Duodenal mucosa (tissue), 2 donors: Measurements from ENCODE around the gene AKR1C2.
"Not testable (repeated sequence)": the region's sequence is repeated elsewhere in the genome, so short reads cannot be mapped to it uniquely, and the experiment has no call there.

Experiments
- H3K27ac ChIP-seq: one replicate; pipeline ENCODE4 v1.7.0; 2013; ENCODE audit warnings: low read depth, low read length
- H3K27me3 ChIP-seq, 2 donors: one replicate each; pipeline ENCODE4 v1.7.0; 2013; ENCODE audit warnings: low read length in 2 of 2, control low read depth in 1 of 2; ENCODE audit not compliant: insufficient read depth in 2 of 2, control insufficient read depth in 1 of 2
- H3K36me3 ChIP-seq, 2 donors: one replicate each; pipeline ENCODE4 v1.7.0; 2013; ENCODE audit warnings: low read length in 2 of 2, control low read depth in 1 of 2; ENCODE audit not compliant: insufficient read depth in 2 of 2, control insufficient read depth in 1 of 2
- H3K4me1 ChIP-seq, 2 donors: one replicate each; pipeline ENCODE4 v1.7.0; 2013; ENCODE audit warnings: low read length in 2 of 2, control low read depth in 1 of 2; ENCODE audit not compliant: insufficient read depth in 2 of 2, control insufficient read depth in 1 of 2
- H3K4me3 ChIP-seq, 2 donors: one replicate each; pipeline ENCODE4 v1.7.0; 2013; ENCODE audit warnings: low read length in 2 of 2, low read depth in 1 of 2
- H3K9ac ChIP-seq, 2 donors: one replicate each; pipeline ENCODE4 v1.7.0; 2013; ENCODE audit warnings: low read length in 2 of 2, low read depth in 1 of 2
- H3K9me3 ChIP-seq, 2 donors: one replicate each; pipeline ENCODE4 v1.7.0; 2013; ENCODE audit warnings: low read length in 2 of 2, control low read depth in 1 of 2; ENCODE audit not compliant: control insufficient read depth in 1 of 2

AKR1C2 gene

DNA sequence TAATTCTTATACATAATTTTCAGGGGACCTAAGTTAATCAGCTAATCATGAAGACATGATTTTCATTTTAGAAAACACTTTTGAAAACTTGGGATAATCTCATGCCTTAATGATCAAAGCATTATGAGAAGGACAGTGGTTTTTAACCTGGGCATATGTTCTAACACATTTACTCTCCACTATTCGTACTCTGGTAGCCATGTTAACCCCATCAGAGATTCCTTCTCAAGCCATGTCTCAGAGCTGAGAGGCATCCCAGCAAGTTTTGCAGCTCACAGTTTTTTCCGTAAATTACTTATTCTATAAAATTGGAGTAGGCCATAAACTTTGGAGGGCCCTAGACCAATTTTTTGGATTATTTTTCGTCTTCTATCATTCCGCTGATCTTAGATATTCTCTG lies 24.8 kb downstream of the AKR1C2 start:
- Histone ChIP-seq H3K36me3 (no peaks in the 10 kb centered on the region), H3K9me3 (no peaks in the 10 kb centered on the region), H3K27me3 (no peaks in the 10 kb centered on the region), H3K27ac (no peak overlapping the region), H3K4me3 (no peak overlapping the region), H3K4me1 (peaks cover 9 to 10% of the 10 kb centered on the region in 2 donors), H3K9ac (no peak overlapping the region)

DNA sequence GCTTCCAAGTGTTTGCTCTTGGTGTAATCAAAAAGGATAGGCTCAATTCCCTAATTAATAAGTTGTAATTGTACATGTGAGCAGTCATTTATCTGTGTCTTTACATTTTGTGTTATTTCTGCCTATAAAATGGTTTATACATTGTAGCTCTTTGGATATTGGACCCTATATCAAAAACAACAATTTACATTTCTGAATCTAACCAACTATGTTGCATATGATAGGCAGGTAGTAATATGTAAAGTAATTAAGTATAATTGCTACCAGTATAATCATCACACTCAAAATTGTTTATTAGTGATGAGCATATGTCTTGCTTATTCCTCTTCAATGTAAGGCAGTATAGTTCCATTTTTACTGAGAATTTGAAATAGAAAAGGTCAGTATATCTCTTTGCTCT lies 26.6 kb downstream of the AKR1C2 start:
- Histone ChIP-seq H3K27me3 (no peaks in the 10 kb centered on the region), H3K4me3 (no peak overlapping the region), H3K27ac (no peak overlapping the region), H3K9ac (no peak overlapping the region), H3K36me3 (peaks cover 0 to 3% of the 10 kb centered on the region in 2 donors), H3K9me3 (no peaks in the 10 kb centered on the region), H3K4me1 (peaks cover 5 to 7% of the 10 kb centered on the region in 2 donors)

DNA sequence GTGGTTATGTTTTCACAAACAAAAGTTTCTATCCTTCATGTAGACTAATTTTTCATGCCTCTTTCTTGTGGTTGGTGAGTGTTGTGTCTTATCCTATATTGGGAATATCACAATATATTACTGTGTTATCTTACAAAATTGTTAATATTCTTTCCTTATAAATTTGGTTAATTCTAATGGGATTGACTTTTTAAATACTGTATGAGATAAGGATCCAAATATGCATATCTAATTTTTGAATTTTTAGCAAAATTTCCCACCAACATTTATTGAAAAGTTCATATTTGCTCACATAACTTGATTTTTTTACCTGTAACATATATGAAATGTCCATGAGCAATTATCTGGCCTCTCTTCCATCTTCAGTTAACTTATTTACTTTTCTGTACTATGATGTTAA lies 29.3 kb downstream of the AKR1C2 start:
- not testable (repeated sequence) for H3K9ac ChIP-seq, H3K27me3 ChIP-seq, H3K9me3 ChIP-seq, H3K36me3 ChIP-seq, H3K4me3 ChIP-seq, H3K27ac ChIP-seq, H3K4me1 ChIP-seq

DNA sequence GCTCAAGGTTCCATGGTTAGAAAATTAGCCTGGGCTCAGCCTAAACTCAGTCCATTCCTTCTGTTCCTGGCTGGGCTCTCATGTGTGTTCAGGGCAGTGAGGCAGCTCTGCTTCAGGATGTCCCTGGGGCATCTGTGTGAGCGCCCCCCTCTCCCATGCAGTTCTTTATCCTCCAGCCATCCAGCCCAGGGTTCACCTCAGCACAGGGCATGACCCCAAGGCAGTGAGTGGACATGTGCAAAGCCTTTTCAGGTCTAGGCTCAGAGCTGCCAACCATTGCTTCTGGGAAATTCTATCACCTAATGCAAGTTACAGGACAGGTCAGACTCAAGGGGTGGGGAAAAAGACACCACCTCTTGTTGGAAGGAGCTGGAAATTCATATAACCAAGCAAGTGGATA lies 30.4 kb downstream of the AKR1C2 start:
- H3K36me3 ChIP-seq, H3K27ac ChIP-seq, H3K27me3 ChIP-seq, H3K4me1 ChIP-seq, H3K9ac ChIP-seq, H3K9me3 ChIP-seq, H3K4me3 ChIP-seq: not testable (repeated sequence)

DNA sequence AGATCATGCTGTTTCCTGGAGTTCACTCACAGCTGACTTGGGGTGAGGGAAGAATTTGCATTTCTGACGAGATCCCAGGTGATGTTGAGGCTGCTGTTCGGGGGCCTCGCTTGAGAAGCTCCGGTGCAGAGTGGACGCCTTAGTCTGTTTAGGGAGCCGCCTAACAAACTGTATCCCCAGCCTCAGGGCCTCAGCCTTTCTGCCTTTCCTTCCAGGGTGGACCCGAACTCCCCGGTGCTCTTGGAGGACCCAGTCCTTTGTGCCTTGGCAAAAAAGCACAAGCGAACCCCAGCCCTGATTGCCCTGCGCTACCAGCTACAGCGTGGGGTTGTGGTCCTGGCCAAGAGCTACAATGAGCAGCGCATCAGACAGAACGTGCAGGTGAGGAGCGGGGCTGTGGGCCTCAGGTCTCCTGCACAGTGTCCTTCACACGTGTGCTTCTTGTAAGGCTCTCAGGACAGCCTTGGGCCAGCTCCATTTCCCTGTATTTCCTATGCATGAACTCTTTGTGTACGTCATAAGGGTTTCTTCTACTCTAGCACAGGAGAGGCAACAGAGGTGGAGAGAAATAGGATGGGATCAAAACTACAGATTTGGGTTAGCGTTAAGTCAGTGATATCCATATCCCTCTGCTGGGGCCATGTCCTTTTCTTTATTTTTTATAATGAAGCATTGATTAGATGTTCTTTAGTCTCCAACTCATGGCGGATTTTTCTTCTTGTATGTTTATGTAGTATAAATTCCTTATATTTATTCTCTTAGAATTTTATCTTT lies 31.1 kb downstream of the AKR1C2 start:
- not testable (repeated sequence) for H3K27ac ChIP-seq, H3K36me3 ChIP-seq, H3K27me3 ChIP-seq, H3K9ac ChIP-seq, H3K9me3 ChIP-seq, H3K4me1 ChIP-seq, H3K4me3 ChIP-seq

DNA sequence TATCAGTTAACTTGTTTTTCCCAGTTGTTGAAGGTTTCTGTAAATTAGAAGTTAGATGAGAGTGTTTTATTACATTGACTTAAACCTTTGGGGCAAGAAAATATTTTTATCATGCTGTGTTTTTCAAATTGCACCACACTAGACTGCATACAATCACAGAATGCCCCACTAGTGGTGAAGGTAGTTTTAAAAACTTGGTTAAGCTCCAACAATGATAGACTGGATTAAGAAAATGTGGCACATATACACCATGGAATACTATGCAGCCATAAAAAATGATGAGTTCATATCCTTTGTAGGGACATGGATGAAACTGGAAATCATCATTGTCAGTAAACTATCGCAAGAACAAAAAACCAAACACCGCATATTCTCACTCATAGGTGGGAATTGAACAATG lies 33.3 kb downstream of the AKR1C2 start:
- not testable (repeated sequence) for H3K36me3 ChIP-seq, H3K27me3 ChIP-seq, H3K9me3 ChIP-seq, H3K4me3 ChIP-seq, H3K4me1 ChIP-seq, H3K27ac ChIP-seq, H3K9ac ChIP-seq

DNA sequence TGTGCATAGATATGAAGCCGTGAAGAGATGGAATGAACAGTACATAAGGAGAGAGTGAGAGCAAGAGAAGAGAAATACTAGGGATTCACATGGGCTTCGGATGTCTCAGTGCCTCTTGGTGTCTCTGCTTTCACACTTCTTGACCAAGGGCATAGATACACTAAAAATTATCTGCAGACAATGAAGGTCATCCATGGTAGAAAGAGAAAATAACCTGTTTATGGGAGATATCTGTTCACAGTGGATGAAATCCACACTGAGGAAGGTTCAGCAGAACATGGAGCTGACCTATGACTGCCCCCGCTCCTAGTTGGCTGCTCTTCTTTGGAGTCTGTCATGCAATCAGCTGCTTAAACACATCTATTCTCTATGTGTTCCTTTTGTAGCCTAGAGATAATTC lies 34.4 kb downstream of the AKR1C2 start:
- H3K9ac ChIP-seq, H3K4me3 ChIP-seq, H3K4me1 ChIP-seq, H3K36me3 ChIP-seq, H3K9me3 ChIP-seq, H3K27me3 ChIP-seq, H3K27ac ChIP-seq: not testable (repeated sequence)

DNA sequence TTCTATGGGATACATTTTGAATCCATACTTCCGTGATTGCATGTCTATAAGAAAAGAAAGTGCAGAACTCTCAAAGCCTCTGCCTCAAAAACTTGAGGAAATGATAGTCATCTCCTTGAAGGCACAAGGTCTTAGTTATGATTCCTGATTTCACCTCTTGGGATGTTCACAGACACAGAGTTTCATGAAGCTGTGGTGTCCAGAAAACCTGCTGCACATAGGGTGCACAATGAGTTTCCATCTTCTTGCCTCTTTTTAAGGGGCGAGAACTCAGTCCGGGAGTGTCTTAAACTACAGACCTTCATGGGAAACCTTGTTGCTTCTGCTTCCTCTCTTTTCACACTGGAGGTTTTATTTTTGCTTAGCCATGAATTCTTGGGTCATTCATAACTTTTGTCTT lies 36.5 kb downstream of the AKR1C2 start:
- not testable (repeated sequence) for H3K4me3 ChIP-seq

DNA sequence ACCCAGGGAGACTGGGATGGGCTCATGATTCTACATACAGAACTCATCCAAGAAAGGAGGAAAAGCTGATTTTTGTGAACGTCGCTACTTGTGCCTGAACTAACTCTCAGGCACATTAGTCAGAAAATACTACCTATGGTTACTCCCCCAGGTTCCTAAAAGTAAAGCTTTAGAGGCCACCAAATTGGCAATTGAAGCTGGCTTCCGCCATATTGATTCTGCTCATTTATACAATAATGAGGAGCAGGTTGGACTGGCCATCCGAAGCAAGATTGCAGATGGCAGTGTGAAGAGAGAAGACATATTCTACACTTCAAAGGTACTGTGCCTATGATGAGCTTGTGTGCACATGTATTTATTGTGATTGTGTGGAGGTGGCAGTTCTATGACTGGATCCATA lies 37.9 kb downstream of the AKR1C2 start:
- not testable (repeated sequence) for H3K9ac ChIP-seq, H3K27me3 ChIP-seq, H3K4me3 ChIP-seq

More for the DNA sequence above, 36.5 kb downstream of the AKR1C2 start:
- H3K4me1 ChIP-seq, H3K9me3 ChIP-seq, H3K36me3 ChIP-seq, H3K9ac ChIP-seq, H3K27ac ChIP-seq, H3K27me3 ChIP-seq: not testable (repeated sequence)

DNA sequence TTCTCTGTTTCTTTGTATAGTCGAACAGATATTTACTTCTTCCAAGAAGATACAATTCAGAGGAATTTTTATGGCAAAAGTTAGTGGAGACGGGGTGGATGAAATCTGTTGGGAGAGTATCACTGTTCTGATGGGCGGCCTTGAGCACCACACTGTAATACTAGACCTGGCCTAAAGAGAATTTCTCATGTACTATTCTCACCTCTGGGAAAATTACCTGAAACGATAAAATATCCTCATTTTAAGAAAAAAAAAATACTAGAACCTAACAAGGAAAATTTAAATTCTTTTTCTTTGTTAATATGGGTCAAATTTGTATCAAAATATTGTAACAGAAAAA lies 39.9 kb downstream of the AKR1C2 start:
- not testable (repeated sequence) for H3K36me3 ChIP-seq, H3K27ac ChIP-seq, H3K4me1 ChIP-seq, H3K9me3 ChIP-seq, H3K9ac ChIP-seq, H3K27me3 ChIP-seq
- H3K4me3 ChIP-seq = peak overlapping the region in 1 of 2 donors; percentile 54

More for the DNA sequence above, 37.9 kb downstream of the AKR1C2 start:
- H3K9me3 ChIP-seq, H3K27ac ChIP-seq, H3K4me1 ChIP-seq, H3K36me3 ChIP-seq: not testable (repeated sequence)
